Ovary (tissue), 9 donors: Measurements from ENCODE around the gene ZMYM2. TPM values are rescaled to one million over a fixed set of nuclear protein-coding genes. Genes with fewer than 3 reads are reported as not detected.
A peak's percentile ranks its signal among the peaks of the same experiment; 100 is the strongest.

Source experiments
- DNase-seq, 5 donors: peaks; one replicate each; pipeline ENCODE4 v3.0.0-alpha.2; 2019 to 2020
- H3K27ac ChIP-seq, 2 donors: fragments of 200-600 bp; one replicate each; pipeline versions ENCODE4 v1.5.1 to v1.8.0; 2019 to 2022
- H3K27me3 ChIP-seq: fragments of 200-600 bp; one replicate; pipeline ENCODE4 v1.8.0; 2022
- H3K36me3 ChIP-seq: fragments of 200-600 bp; sonication (generic); one replicate; pipeline ENCODE4 v1.5.1; 2019
- H3K4me1 ChIP-seq: one replicate; pipeline ENCODE4 v1.8.1; 2013; ENCODE audit warnings: mild to moderate bottlenecking, moderate library complexity; ENCODE audit not compliant: insufficient read depth
- H3K4me3 ChIP-seq: fragments of 200-600 bp; sonication (generic); one replicate; pipeline ENCODE4 v1.5.1; 2017
- H3K9me3 ChIP-seq, 2 donors: fragments of 200-600 bp in 1 of 2; sonication (generic) in 1 of 2; one replicate each; pipeline versions ENCODE4 v1.5.1 to v1.8.1; 2013 to 2019; ENCODE audit warnings: mild to moderate bottlenecking in 1 of 2, moderate library complexity in 1 of 2
- EP300 ChIP-seq: sonication (generic); formaldehyde crosslinking; IDR thresholded peaks from one replicate; pipeline ENCODE4 v1.6.1; 2017; ENCODE audit warnings: antibody characterized with exemption
- POLR2A ChIP-seq: fragments of 450-650 bp; IDR thresholded peaks from one replicate; pipeline ENCODE4 v1.6.1; 2017; ENCODE audit warnings: antibody characterized with exemption, mild to moderate bottlenecking, moderate library complexity
- WGBS, 3 donors: extraction: QIAGEN DNeasy Blood & Tissue Kit in 1 of 3; methylation state at CpG; one replicate each; pipeline versions ENCODE4 v1.1.5 to v1.1.7; 2013 to 2017; 5-methylcytosine and 5-hydroxymethylcytosine counted together
- intact Hi-C, 4 donors: fragments of 100-400 bp; cut with DNase I; formaldehyde crosslinking; loops; one replicate each; pipeline versions ENCODE4 v1.11.0 to v1.15.1; 2022 to 2023
- polyA plus RNA-seq, 2 donors: library from polyadenylated mRNA; stranded (reverse); fragments of 200-250 nt in 1 of 2; fragments of 350-450 nt in 1 of 2; fragmentation: Illumina TruSeq in 1 of 2; extraction: RNeasy Lipid Tissue Mini Kit (QIAGEN cat#74804) in 1 of 2; gene quantifications; one replicate each; pipeline ENCODE4 v1.2.3, GENCODE V29; 2013 to 2014
- total RNA-seq, 7 donors: library from RNA; depleted of rRNA in 2 of 7; stranded (reverse); fragments of >200 nt in 2 of 7; fragmentation: NEBNext Ultra II Directional in 3 of 7; extraction: Animal tissue kit (Norgen Biotek cat#: 25700) in 3 of 7; gene quantifications; one replicate each; pipeline versions ENCODE4 v1.1.0 to v1.2.4, GENCODE V29; 2016 to 2023
- TF ChIP-seq, protein P1 (sequence below), 3 donors: fragments of 450-650 bp in 2 of 3; fragments of 200-600 bp in 1 of 3; IDR thresholded peaks; one replicate each; pipeline versions ENCODE4 v1.5.1 to v1.8.0; 2016 to 2022; ENCODE audit warnings: antibody characterized with exemption in 3 of 3, mild to moderate bottlenecking in 1 of 3
- donor health status: DM: no; HTN: no; CAD: no; lungs with moderate emphysema.
- donor health status: DM: no; HTN: no; CAD: no.
- donor health status: Bipolar disorder and iron deficiency.
- donor health status: DM: yes; HTN: yes; CAD: no.
- donor health status: DM: no; HTN: no; CAD: no.
- donor health status: DM: yes; HTN: yes; CAD: no.

ZMYM2 gene
- total and polyA plus RNA-seq, 9 donors = 17.2 to 97.6 (median 69.6) TPM

DNA sequence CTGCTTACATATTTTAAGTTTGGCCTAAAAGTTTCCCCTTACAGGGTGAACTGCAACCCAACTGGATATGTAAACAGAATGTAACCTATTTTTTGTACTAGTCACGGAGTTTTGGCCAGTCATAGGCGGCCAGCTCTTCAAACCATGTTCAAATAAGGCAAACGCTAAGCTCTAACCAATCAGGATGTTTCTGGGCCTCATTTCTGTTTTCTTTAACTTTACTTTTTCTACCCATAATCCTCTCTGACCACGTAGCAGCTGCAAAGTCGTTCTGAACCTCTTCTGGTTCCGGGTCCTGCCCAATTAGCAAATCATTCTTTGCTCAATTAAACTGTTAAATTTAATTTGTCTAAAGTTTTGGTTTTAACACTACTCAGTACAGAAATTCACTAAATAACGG is 8.2 kb upstream of the ZMYM2 start:
- WGBS, 3 donors = 74 to 79% (median 76%) methylated on average over 7 of the region's 7 CpGs
- H3K27ac ChIP-seq = no peak overlapping the region
- H3K9me3 ChIP-seq = no peaks in the 10 kb centered on the region
- no peak for DNase-seq
- H3K36me3 ChIP-seq = no peaks in the 10 kb centered on the region
- no peaks in the 10 kb centered on the region for H3K4me1 ChIP-seq
- TF ChIP-seq POLR2A (no peak), EP300 (no peak)
- TF ChIP-seq, protein P1, sequence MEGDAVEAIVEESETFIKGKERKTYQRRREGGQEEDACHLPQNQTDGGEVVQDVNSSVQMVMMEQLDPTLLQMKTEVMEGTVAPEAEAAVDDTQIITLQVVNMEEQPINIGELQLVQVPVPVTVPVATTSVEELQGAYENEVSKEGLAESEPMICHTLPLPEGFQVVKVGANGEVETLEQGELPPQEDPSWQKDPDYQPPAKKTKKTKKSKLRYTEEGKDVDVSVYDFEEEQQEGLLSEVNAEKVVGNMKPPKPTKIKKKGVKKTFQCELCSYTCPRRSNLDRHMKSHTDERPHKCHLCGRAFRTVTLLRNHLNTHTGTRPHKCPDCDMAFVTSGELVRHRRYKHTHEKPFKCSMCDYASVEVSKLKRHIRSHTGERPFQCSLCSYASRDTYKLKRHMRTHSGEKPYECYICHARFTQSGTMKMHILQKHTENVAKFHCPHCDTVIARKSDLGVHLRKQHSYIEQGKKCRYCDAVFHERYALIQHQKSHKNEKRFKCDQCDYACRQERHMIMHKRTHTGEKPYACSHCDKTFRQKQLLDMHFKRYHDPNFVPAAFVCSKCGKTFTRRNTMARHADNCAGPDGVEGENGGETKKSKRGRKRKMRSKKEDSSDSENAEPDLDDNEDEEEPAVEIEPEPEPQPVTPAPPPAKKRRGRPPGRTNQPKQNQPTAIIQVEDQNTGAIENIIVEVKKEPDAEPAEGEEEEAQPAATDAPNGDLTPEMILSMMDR (IDR thresholded peaks at IDR 0.05) = no peak
- intact Hi-C loops = loop anchor here in 1 of 4 donors (10.0 kb wide), 1 partner anchor 86 kb away; the partner anchor contains the start of gene ZMYM5
- no peak overlapping the region for H3K4me3 ChIP-seq
- no peaks in the 10 kb centered on the region for H3K27me3 ChIP-seq

DNA sequence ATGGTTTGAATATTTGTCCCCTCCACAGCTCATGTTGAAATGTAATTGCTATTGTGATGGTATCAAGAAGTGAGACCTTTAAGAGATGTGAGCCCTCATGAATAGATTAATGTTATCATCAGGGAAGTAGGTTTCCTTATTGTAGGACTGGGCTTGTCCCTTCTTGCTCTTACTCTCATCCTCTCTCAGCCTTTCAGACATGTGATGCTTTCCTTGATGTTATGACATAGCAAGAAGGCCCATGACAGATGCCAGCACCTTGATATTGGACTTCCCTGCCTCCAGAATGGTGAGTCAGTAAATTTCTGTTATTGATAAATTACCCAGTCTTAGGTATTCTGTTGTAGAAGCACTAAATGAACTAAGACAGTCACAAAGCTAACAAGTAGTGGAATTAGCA is 5.7 kb upstream of the ZMYM2 start:
- H3K9me3 ChIP-seq = no peaks in the 10 kb centered on the region

DNA sequence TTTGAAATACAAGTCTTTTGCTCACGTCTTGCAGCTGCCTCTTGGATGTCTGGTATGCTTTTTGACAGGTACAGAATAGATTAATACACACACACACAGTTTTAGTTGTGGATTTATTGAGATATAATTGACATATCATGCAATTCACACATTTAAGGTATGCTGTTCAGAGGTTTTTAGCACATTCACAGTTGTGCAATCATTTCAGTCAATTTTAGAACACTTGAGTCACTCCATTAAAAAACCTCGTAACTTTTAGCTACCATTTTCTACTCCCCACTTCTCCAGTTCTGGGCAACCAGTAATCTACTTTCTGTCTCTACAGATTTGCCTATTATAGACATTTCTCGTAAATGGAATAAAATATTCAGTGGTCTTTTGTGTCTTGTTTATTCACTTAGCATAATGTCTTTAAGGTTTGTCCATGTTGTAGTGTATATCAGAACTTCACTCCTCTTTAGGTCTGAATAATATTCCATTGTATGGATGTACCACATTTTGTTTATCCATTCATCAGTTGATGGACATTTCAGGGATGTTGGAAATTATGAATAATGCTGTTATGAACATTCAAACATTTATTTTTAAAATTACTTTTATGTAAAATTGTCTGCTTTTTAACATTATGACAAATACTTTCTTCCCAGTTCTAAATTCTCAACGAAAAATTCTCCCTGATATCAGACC is 2.5 kb upstream of the ZMYM2 start:
- Histone ChIP-seq H3K27ac (no peak overlapping the region), H3K9me3 (no peaks in the 10 kb centered on the region), H3K4me1 (peaks cover 2% of the 10 kb centered on the region), H3K36me3 (no peaks in the 10 kb centered on the region), H3K4me3 (no peak overlapping the region), H3K27me3 (no peaks in the 10 kb centered on the region)
- TF ChIP-seq EP300 = no peak
- no peak for TF ChIP-seq POLR2A
- TF ChIP-seq, protein P1 (IDR thresholded peaks at IDR 0.05) = no peak
- DNase-seq = no peak
- 93 to 98% (median 94%) methylated on average over 4 of the region's 4 CpGs for WGBS, 3 donors
- intact Hi-C loops = loop anchor here in 2 of 4 donors (5.0 to 10.0 kb wide), 2 partner anchors 91 to 94 kb away; partner anchors contain the start of gene ZMYM5 (in 2 of the 2)

More for the DNA sequence above, 5.7 kb upstream of the ZMYM2 start:
- Histone ChIP-seq H3K4me3 (no peak overlapping the region), H3K27ac (no peak overlapping the region), H3K4me1 (no peaks in the 10 kb centered on the region), H3K27me3 (no peaks in the 10 kb centered on the region), H3K36me3 (no peaks in the 10 kb centered on the region)
- TF ChIP-seq EP300 = no peak
- no peak for TF ChIP-seq POLR2A
- TF ChIP-seq, protein P1 (IDR thresholded peaks at IDR 0.05) = no peak
- DNase-seq = no peak
- intact Hi-C loops = loop anchor here in 1 of 4 donors (10.0 kb wide), 1 partner anchor 88 kb away; the partner anchor contains the start of gene ZMYM5

DNA sequence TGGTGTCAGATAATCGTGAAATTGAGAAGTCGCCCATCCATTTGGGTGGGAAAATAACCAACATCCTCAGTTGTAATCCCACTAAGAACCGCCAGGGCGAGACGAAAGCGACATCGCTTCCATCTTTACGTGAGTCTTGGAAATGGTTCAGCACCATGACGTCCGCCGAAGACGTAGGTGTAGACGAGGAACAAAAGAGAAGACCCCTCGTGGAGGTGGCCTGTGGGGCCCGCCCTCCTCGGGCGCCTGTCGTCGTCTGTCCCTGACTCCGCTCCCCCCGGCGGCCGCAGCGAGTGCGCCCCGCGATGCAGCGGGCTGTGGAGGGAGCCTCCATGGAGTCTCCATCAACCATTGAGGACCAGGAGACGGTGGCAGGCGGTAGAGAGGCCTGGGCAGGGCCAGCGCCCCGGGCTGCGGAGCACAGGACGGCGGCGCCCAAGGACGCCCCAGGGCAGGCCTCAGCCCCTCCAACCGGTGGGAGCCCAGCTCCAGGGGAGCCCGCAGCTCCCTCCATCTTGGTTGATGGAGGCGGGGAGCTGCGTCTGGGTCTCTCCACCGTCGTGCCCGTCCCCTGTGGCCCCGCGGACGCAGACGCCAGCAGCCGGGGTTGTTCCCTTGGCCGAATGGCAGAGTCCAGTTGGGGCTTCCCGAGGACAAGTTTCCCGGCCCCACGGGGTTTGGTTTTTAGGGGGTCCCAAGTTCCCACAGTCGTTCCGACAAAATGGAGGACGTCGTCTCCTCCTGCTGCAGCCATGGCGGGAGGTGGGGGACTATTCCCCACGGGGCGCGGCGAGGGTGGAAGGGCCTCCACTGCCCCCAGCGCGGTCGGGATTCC is 990 bp upstream of the ZMYM2 start:
- WGBS, 3 donors = 2 to 4% (median 2%) methylated on average over 50 to 65 of the region's 65 CpGs
- H3K27me3 ChIP-seq = no peaks in the 10 kb centered on the region
- H3K4me1 ChIP-seq = peaks cover 2% of the 10 kb centered on the region
- peak overlapping the region; percentile 81 for H3K4me3 ChIP-seq
- DNase-seq = peak; percentile 80 to 90 (median 86)
- no peaks in the 10 kb centered on the region for H3K36me3 ChIP-seq
- H3K27ac ChIP-seq = peak overlapping the region; percentile 99
- TF ChIP-seq, protein P1 (IDR thresholded peaks at IDR 0.05) = peak; percentile 78 to 85 (median 80)
- no peak for TF ChIP-seq EP300
- peak; percentile 55 for TF ChIP-seq POLR2A
- no peaks in the 10 kb centered on the region for H3K9me3 ChIP-seq
- intact Hi-C loops = loop anchor here in 3 of 4 donors (2.0 to 10.0 kb wide), 3 partner anchors 93 to 95 kb away; partner anchors contain the start of gene ZMYM5 (in 2 of the 3)
